ENCODE data around the gene PIEZO2.
"Not testable (repeated sequence)": the region's sequence is repeated elsewhere in the genome, so short reads cannot be mapped to it uniquely, and the experiment has no call there.

GRCh38 chr18:11129059-11129458 is 20.3 kb downstream of the PIEZO2 start:
- TF ChIP-seq CTCF, POLR2A, EP300 (IDR thresholded peaks at IDR 0.05): not testable (repeated sequence)
